NCI-H1092 (cell line): ENCODE results near the gene PSMB2.

Source experiments
- DNase-seq: peaks from one replicate; lab custom pipeline; 2025; lab: John Stamatoyannopoulos, UW

The PSMB2 gene

DNA sequence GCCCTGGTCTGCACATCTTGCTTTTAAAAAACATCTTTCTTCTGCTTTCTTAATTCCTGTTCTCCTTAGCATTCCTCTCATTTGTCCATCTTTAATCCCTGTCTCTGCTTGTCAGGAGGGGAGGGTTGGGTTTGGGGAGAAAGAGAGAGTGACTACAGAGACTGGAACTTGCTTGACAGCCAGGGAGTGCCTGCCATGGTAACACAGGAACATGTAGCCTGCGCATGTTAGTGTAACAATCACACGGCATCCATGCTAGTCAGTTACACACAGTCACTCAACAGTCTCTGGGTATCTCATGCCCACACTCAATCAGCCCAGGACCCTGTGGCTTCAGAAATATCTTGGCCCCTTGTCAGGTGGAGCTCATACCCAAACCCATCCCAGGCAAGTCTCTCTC is 69.0 kb downstream of the PSMB2 start:
- no peak for DNase-seq

DNA sequence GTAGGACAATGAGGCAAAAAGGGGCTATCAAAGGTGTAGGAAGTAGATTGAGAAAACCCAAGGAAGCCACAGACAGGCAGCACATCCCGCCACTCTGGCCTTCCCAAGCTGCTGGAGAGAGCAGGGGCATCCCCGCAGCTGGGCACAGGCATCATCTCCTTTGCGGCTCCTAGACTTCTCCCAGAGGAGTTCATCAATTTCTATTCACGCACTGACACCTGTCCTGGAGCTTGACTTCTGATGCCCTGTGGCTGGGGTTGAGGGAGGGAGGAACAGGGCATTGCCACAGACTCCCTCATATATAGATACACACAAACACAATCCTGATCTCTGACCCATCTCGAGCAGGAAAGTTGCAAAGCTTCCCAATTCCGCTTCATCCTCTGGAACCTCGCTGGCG is 70.1 kb downstream of the PSMB2 start:
- no peak for DNase-seq

DNA sequence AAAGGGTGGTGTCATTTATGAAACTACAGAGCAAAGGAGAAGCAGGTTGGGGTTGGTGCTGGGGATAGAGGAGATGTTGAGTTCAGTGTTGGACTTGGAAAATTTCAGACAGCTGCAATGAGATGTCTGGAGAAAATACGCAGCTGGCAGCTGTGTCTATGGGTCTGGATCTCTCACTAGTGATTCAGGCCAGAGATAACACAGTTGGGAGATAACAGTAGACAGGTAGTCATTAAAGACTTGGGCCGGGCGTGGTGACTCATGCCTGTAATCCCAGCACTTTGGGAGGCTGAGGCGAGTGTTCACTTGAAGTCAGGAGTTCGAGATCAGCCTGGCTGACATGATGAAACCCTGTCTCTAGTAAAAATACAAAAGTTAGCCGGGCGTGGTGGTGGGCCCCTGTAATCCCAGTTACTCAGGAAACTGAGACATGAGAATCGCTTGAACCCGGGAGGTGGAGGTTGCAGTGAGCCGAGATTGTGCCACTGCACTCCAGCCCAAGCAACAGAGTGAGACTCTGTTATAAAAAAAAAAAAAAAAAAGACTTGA is 70.7 kb downstream of the PSMB2 start:
- DNase-seq, result no peak

DNA sequence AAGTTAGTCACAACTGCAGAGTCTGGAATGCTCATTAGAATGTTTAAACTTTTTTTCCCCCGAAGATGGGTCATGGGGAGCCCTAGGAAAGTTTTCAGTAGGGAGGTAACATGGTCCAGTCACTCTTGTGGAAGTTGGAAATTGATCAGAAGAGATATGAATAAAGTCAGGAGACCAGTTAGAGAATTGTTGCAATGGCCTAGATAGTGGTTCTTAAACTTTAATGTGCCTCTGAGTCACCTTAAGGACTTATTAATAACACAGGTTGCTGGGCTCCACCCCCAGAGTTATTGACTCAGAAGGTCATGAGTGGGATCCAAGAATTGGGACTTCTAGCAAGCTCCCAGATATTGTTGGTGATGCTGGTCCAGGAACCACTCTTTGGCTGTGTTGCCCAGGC is 71.4 kb downstream of the PSMB2 start:
- no peak for DNase-seq

DNA sequence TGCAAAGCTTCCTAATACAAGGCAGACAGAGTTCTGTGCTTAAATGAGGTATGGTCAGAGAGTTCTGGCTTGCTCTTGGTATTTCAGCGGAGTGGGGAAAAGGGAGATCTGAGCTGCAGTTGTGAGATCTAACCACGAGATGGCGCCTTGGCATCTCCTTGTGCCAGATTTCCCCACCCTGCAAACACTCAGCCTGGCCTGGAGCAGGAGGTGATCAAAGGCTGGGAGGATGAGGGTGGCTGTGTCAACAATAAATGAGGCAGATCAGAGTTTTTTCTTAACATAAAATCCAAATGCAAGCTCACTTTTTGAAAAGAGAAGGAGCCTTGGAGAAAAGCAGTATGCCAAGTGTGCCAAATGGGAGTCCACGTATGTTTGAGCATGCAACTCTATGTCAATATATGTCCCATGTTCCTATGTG is 72.3 kb downstream of the PSMB2 start:
- DNase-seq, result peak; percentile 66

DNA sequence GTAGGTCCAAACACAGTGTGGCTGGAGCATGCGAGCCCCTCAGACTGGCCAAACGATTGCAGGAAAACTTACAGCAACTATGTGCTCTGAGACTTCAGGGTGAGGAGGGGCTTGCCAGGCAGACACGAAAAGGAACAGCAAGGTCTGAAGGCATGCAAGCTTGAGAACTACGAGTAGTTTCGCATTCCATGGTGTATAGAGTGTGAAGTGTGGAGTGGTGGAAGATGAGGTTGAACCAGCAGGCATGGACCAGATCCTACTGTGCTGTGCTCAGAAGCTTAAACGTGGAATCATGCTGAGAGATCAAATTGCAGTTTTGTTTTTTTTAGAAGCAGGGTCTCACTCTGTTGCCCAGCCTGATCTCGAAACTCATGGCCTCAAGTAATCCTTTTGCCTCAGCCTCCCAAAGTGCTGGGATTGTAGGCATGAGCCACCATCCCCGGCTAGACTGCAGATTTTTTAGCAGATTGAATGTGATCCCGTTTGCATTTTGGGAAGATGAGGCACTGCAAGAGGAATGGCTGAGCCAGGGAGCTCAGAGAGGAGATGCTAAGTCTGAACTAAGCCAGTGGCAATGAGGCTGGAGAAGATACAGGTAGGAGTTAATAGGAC is 73.3 kb downstream of the PSMB2 start:
- no peak for DNase-seq

DNA sequence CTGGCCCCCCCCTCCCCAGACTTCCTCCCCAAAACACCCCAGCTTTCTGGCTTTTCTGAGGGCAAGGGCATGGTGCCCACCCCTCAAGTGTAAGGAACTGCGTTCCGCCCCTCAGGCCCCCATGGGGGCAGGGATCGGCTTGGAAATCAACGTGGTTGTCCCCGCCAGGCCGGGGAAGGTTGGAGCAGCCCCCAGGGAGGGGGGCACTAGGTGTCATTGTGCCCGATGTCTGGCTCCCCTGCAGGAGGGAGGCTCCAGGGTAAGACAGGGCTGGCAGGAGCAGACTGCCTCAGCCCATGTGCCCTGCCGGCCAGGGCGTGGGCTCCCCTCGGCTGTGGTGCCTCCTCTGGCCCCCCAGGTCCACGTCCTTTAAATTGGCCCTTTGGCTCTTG is 75.6 kb downstream of the PSMB2 start:
- DNase-seq, result no peak

DNA sequence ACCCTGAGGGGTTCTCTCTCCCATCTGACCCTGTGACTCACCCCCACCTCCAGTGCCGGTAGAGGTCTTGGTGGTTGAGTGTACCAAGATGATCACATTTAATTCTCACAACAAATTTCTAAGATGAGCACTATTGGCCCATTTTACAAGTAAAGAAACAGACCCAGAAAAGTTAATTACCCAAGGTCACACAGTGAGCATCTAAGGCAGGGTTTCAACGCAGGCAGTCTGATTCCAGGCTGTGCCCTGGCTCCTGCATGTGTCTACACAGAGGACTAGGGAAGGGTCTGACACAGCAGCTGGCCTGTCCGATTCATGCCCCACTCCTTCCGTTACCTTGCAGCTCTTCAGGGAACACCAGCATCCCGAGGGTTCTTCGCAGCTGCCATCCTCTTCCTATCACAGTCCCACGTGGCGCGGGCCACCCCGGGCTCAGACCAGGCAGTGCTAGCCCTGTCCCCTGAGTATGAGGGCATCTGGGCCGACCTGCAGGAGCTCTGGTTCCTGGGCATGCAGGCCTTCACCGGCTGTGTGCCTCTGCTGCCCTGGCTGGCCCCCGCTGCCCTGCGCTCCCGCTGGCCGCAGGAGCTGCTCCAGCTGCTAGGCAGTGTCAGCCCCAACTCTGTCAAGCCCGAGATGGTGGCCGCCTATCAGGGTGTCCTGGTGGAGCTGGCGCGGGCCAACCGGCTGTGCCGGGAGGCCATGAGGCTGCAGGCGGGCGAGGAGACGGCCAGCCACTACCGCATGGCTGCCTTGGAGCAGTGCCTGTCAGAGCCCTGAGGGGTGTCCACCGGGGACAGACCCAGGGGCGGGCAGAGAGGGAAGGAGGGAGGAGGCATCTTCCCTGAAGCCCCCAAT is 76.2 kb downstream of the PSMB2 start:
- DNase-seq, result no peak

DNA sequence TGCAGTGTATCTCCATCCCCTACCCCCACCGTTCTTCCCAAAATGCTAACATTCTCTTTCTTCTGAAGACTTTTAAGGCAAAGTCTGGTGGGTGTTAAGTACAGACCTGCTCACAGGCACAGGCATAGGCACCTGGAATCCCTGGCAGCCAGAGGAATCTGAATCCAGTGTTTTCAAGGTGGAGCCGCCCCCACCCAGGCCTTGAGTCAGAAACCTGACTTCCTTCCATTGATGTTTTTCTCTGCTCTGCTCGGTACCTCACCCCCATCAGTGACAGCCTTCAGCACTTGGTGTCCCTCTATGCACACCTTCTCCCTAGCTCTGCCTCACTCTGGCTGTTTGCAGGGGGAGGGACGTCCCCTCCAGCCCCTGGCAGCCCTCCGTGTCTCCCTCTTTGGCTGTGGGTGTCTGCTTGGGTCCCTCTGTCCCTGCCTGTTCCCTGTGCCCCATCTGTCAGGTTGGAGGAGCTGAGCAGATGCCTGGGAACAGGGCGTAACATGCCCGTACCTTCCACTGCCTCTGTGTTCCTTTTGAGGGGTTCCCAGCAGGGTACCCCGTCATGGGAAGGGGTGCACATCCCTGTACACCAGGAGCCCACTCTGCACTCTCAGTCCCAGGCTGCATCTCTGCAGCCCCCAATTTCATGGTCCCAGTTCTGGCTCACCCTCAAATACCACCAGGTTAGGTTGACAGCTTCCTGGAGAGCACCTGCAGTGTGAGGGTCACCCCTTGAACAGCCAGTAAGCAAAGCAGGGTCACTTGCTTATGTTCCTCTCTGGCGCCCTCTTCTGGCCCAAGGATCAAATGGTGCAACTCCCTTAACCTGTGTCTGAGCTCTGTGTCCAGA is 77.1 kb downstream of the PSMB2 start:
- DNase-seq, result peak; percentile 68

DNA sequence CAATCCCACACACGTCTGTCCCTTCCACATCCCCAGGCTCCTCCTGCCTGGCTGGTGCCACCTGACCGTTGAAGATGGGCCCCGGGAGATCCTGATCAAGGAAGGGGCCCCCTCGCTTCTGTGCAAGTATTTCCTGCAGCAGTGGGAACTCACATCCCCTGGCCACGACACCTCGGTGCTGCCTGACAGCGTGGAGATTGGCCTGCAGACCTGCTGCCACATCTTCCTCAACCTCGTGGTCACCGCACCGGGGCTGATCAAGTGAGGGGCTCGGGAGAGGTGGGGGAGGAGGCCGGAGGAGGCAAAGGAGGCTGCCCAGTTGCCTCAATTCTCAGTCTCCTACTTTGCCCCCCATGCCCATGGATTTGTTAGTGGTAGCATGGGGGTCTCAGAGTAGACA is 78.2 kb downstream of the PSMB2 start:
- no peak for DNase-seq

DNA sequence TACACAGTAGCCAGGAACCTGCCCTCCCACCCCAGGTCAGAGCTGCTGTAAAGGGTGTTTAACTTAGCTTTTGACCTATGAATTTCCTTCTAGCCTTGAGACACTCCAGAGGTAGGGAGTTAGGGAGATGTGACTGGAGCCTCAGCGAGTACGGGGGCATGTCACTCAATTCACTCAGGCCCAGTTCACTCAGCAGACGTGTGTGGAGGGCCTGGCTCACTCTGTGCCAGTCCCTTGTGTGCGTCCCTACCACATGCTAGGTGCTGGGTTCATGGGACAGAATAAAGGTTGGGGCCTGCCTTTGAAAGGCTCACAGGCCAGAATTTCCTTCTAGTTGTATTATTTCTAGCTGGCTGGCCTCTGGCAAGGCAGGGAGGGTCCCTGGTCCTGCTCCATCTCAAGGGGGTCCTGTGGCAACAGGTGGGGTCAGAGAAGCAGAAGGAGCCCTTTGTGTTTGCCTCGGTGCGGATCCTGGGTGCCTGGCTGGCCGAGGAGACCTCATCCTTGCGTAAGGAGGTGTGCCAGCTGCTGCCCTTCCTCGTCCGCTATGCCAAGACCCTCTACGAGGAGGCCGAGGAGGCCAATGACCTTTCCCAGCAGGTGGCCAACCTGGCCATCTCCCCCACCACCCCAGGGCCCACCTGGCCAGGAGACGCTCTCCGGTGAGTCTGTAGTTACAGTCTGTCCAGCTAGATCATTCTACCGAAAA is 79.2 kb downstream of the PSMB2 start:
- DNase-seq, result no peak

DNA sequence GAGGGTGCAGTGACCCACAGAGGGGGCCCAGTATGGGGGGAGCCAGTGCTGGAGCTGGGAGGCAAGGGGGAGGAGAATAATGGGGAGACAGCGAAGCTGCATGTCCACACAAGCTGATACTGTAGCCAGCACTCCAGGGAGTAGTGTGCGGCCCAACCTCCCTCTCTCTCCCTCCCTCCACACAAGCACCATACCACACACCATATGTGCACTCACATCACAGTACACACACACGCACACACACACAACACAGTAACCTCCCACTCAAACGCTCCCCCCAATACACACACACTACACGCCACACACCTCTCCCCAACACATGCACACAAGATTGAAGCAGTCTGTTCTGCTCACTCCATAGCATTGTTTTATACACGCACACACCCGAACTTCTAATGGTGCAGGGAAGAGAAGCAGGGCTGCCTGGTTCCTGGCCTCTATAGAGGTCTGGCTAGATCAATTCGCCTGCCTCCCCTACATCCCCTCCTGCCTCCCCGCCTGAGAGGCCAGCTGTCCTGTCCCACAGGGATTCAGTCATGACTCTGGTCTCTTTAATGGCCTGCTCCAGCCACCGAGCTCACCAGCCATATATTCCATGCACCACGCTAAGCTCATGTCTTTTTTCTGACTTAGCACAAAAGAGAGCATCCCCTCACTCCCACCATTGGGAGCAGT is 79.9 kb downstream of the PSMB2 start:
- DNase-seq, result no peak

DNA sequence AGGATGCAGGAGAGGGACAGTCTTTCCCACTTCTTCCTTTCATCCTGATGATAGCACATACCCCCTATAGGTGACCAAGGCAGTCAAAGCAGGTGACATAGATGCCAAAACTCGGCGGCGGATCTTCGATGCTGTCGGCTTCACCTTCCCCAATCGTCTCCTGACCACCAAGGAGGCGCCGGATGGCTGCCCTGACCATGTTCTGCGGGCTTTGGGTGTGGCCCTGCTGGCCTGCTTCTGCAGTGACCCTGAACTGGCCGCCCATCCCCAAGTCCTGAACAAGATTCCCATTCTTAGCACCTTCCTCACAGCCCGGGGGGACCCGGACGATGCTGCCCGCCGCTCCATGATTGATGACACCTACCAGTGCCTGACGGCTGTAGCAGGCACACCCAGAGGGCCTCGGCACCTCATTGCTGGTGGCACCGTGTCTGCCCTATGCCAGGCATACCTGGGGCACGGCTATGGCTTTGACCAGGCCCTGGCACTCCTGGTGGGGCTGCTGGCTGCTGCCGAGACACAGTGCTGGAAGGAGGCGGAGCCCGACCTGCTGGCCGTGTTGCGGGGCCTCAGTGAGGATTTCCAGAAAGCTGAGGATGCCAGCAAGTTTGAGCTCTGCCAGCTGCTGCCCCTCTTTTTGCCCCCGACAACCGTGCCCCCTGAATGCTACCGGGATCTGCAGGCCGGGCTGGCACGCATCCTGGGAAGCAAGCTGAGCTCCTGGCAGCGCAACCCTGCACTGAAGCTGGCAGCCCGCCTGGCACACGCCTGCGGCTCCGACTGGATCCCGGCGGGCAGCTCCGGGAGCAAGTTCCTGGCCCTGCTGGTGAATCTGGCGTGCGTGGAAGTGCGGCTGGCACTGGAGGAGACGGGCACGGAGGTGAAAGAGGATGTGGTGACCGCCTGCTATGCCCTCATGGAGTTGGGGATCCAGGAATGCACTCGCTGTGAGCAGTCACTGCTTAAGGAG is 80.8 kb downstream of the PSMB2 start:
- no peak for DNase-seq

DNA sequence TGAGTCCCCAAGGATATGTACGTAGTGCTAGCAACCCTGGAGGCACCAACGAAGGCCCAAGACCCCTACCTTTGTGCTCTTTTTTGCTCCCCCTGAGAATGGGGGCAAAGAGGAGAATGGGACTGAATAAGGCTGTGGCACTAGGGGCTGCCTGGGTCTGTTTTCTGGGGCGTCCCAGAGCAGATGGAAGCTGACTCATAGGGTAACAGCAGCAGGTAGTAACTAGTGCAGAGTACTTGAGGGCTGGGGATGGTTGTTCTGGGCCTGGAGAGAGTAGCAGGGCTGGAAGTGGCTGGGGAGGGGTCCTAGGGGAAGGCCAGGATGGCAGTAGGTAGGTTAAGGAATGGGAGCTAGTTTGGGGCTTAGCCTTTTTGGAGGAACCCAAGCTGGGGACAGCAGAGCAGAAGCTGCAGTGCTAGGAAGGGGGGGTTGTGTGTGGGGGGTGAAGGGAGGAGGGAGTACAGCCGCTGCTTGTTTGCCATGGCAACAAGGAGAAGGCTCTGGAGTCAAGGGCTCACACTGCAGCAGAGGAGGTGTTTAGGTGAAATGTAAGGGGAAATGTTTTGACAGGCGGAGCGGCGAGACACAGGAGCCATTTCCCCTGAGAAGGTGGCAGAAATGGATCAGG is 81.9 kb downstream of the PSMB2 start:
- no peak for DNase-seq

DNA sequence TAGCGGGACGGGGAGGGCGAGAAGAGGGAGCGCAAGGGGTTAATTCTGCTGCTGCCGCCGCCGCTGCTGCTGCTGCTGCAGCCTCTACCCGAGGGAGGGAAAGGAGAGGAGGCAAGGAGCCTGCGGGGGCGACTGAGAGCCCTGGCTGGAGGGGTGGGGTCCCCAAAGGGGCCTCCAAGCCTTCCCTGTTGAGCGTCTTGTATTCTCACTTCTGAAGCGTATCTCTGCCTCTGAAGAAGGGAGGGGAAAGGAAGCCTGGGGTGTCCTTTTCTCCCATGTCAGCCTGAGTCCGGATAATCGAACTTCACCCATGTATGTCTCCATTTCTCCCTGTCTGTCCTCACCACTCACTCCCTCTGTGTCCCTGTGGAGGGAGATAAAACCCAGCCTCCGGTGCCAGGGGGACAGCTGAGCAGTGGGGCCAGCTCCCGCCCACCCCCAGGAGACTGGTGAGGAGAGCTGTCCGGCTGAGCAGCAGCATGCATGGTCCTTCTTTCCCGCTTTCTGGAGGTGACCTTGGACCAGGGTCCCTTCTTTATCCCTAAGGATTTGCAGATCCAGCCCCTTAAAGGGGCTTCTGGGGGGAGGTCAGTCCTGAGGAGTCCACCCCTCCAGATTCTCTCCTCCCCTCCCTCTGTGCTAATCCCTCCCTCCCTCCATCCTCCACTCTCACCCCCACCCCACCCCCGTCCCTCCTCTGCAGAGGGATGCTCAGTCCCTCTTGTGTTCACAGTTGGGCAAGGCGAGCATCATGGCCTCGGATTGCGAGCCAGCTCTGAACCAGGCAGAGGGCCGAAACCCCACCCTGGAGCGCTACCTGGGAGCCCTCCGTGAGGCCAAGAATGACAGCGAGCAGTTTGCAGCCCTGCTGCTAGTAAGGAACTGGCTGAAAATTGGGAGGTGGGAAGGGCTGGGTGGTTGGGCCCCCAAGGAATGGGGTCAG is 82.7 kb downstream of the PSMB2 start:
- no peak for DNase-seq

DNA sequence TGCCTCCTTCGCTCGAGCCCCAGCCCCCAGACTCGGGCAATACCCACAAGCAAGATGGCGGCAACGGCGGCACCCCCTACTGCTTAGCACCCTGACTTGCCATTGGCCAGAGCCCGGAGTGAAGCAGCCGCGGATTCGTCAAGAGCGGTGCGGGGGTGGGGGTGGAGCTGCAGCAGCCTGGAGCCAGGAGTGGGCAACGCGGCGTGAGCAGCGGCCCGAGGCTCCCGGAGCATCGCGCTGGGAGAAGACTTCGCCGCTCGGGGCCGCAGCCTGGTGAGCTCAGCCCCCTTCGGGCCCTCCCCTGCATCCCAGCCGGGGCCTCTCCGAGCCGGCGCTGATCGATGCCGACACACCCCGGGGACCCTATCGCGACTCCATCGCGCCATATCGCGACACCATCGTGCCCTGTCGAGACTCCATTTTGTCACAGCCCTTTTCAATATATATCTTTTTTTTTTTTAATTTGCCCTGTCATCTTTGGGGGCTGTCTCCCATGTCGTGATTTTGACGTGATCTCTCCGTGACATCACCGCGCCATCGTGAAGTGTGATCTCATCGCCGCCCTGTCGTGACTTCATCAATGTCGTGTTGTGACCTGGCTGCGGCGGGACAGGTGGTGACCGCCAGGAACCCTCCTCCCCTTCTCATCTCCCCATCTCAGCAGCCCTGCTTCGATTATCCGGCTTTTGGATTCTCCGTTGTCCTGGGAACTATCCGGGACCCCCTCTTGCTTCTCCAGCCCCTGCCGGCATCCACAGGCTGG is 83.5 kb downstream of the PSMB2 start, which contains the start of gene NCDN:
TSS of gene NCDN (plus strand) at position 189 of the 763 bp plus-strand sequence. CDS start at position 581, 392 bp downstream.
- DNase-seq, result peak; percentile 99

DNA sequence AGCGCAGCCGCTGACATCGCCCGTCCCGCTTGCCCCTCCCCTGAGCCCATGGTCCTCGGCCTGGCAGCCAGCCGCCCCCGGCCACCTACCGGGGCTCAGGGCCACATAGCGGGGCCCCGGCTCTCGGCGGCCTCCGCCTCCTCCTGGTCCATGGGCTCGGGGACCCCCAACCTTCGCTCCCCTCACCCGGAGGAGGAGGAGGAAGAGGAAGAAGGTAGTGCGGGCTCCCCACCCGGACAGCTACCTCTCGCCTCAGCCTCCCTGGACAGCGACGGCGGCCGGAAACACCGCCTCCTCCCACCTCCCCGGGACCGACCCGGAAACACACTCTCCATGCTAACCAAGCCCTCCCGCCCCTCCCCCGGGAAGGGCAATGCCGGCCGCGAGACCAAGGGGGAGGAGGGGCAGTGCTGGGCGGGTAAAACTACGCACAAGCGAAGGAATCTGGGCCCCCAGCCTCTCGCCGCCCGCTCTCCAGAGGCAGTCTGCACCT is 84.2 kb downstream of the PSMB2 start, which contains the start of gene KIAA0319L:
TSS of gene KIAA0319L (minus strand) at position 286 of the 493 bp plus-strand sequence. CDS start 2,912 bp downstream, outside the sequence.
- DNase-seq, result peak; percentile 84
